Left ventricle myocardium inferior (tissue), 1 donor: ENCODE measurements around the gene SSR3. TPM values are rescaled to one million over a fixed set of nuclear protein-coding genes. Genes with fewer than 3 reads are reported as not detected.

Source experiments
- DNase-seq: peaks from one replicate; pipeline ENCODE4 v3.0.0-alpha.2; 2020
- H3K27ac ChIP-seq: fragments of 200-600 bp; replicated peaks from 2 replicates; pipeline ENCODE4 v1.8.0; 2021
- H3K27me3 ChIP-seq: fragments of 200-600 bp; 2 replicates; pipeline ENCODE4 v1.8.0; 2021; ENCODE audit warnings: low read depth
- H3K36me3 ChIP-seq: fragments of 200-600 bp; 2 replicates; pipeline ENCODE4 v1.8.0; 2021
- H3K4me1 ChIP-seq: fragments of 200-600 bp; 2 replicates; pipeline ENCODE4 v1.8.0; 2021
- H3K4me3 ChIP-seq: fragments of 200-600 bp; 2 replicates; pipeline ENCODE4 v1.8.0; 2021; ENCODE audit warnings: mild to moderate bottlenecking, moderate library complexity
- H3K9me3 ChIP-seq: fragments of 200-600 bp; replicated peaks from 2 replicates; pipeline ENCODE4 v1.8.0; 2021
- CTCF ChIP-seq: fragments of 200-600 bp; IDR thresholded peaks from 2 replicates; pipeline ENCODE4 v1.8.0; 2021; ENCODE audit warnings: antibody characterized with exemption, mild to moderate bottlenecking, borderline replicate concordance
- intact Hi-C: fragments of 100-400 bp; cut with micrococcal nuclease; formaldehyde crosslinking; loops from one replicate; pipeline ENCODE4 v1.11.0; 2022
- total RNA-seq: library from RNA; stranded (reverse); fragmentation: NEBNext Ultra II Directional; extraction: Animal tissue kit (Norgen Biotek cat#: 25700); gene quantifications from one replicate; pipeline ENCODE4 v1.2.1, GENCODE V29; 2021
- donor health status: DM: no; HTN: yes; CAD: no; lungs with severe emphysema.

SSR3 gene
- total RNA-seq, 1 donor from 2014 or later: 208 TPM

DNA sequence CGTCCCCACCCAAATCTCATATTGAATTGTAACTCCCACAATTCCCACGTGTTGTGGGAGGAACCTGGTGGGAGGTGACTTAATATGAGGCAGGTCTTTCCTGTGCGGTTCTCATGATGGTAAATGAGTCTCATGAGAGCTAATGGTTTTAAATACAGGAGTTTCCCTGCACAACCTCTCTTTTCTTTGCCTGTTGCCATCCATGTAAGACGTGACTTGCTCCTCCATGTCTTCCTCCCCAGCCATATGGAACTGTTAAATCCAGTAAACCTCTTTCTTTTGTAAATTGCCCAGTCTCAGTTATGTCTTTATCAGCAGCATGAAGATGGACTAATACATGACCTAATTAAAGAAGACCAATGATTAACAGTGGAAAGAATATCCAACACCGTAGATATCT, 56.6 kb downstream of the SSR3 start:
- Histone ChIP-seq H3K4me1 (no peaks in the 10 kb centered on the region), H3K36me3 (no peaks in the 10 kb centered on the region), H3K27ac (no peak overlapping the region), H3K27me3 (no peaks in the 10 kb centered on the region), H3K4me3 (no peak overlapping the region), H3K9me3 (peaks cover 4% of the 10 kb centered on the region)
- TF ChIP-seq CTCF: no peak
- no peak for DNase-seq
- intact Hi-C loops: no loop called here

- Histone ChIP-seq H3K27ac (no peak overlapping the region), H3K9me3 (peaks cover 4% of the 10 kb centered on the region), H3K36me3 (no peaks in the 10 kb centered on the region), H3K4me1 (no peaks in the 10 kb centered on the region), H3K27me3 (no peaks in the 10 kb centered on the region), H3K4me3 (no peak overlapping the region)
- no peak for TF ChIP-seq CTCF
- intact Hi-C loops: no loop called here
- DNase-seq: no peak
Observed at GRCh38 chr3:156497326-156497725, 57.6 kb downstream of the SSR3 start.

GRCh38 chr3:156495816-156496215, 59.1 kb downstream of the SSR3 start:
- Histone ChIP-seq H3K27me3 (no peaks in the 10 kb centered on the region), H3K9me3 (peaks cover 4% of the 10 kb centered on the region), H3K4me1 (no peaks in the 10 kb centered on the region), H3K4me3 (no peak overlapping the region), H3K27ac (no peak overlapping the region), H3K36me3 (no peaks in the 10 kb centered on the region)
- DNase-seq: no peak
- no peak for TF ChIP-seq CTCF
- intact Hi-C loops: no loop called here

GRCh38 chr3:156493887-156494286, 61.0 kb downstream of the SSR3 start:
- H3K36me3 ChIP-seq: no peaks in the 10 kb centered on the region
- DNase-seq: no peak
- H3K27ac ChIP-seq: no peak overlapping the region
- H3K27me3 ChIP-seq: no peaks in the 10 kb centered on the region
- intact Hi-C loops: no loop called here
- no peaks in the 10 kb centered on the region for H3K4me1 ChIP-seq
- no peak for TF ChIP-seq CTCF
- no peak overlapping the region for H3K4me3 ChIP-seq
- peaks cover 2% of the 10 kb centered on the region for H3K9me3 ChIP-seq

- no peaks in the 10 kb centered on the region for H3K4me1 ChIP-seq
- DNase-seq: no peak
- no peak overlapping the region for H3K4me3 ChIP-seq
- no peaks in the 10 kb centered on the region for H3K36me3 ChIP-seq
- H3K27ac ChIP-seq: no peak overlapping the region
- intact Hi-C loops: no loop called here
- H3K27me3 ChIP-seq: no peaks in the 10 kb centered on the region
- TF ChIP-seq CTCF: no peak
- H3K9me3 ChIP-seq: no peaks in the 10 kb centered on the region
Observed at GRCh38 chr3:156492801-156493261, 62.1 kb downstream of the SSR3 start.

- H3K27me3 ChIP-seq: no peaks in the 10 kb centered on the region
- no peaks in the 10 kb centered on the region for H3K36me3 ChIP-seq
- H3K4me3 ChIP-seq: no peak overlapping the region
- no peak for DNase-seq
- no peaks in the 10 kb centered on the region for H3K9me3 ChIP-seq
- no peak for TF ChIP-seq CTCF
- no peak overlapping the region for H3K27ac ChIP-seq
- intact Hi-C loops: no loop called here
- no peaks in the 10 kb centered on the region for H3K4me1 ChIP-seq
Observed at GRCh38 chr3:156491192-156491591, 63.7 kb downstream of the SSR3 start.
